ENCODE measurements around the gene IKZF3.
"Not testable (repeated sequence)": the region's sequence is repeated elsewhere in the genome, so short reads cannot be mapped to it uniquely, and the experiment has no call there.

Gene IKZF3

DNA sequence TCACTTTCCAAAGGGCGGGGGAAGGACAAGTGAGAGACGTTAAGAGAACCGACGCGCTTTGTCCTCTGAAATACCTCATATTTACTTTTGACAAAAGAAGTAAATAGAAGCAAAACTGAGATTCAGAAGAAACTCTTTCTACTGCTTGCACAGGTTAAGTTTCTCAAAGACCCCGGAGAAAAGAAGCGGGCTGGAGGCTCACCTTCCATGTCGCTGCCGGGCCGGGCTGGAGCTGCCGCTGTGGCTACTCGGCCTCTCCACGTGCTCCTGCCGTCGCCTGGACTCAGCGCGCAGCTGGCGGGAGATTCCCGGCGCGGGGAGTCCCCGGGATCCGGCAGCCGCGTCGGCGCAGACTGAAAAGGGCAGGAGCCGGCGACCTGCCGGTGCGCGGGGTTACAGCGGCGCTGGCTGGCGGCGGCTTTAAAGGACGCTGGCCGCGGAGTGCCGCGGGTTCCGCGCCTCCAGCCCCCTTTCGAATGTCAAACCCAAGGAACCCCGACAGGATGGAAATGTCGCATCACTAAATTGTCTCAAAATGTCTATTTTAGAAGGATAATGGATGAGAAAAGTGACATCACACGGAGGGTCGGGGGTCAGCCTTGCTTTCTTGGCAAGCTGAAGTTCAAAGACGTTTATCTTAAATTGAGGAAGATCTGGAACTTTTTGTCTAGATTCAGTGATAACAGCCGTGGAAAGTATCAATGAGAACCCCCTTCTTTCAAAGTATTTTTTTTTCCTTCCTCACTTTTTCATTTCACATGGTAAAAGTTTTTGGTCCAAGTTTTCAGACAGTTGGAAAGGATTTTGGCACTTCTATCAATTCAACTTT, at the start of gene IKZF3:
TSS of gene IKZF3 (minus strand) at position 395 of the 829 bp plus-strand sequence. CDS start at position 209, 186 bp downstream.
- DNase-seq, result peak; percentile 54

DNA sequence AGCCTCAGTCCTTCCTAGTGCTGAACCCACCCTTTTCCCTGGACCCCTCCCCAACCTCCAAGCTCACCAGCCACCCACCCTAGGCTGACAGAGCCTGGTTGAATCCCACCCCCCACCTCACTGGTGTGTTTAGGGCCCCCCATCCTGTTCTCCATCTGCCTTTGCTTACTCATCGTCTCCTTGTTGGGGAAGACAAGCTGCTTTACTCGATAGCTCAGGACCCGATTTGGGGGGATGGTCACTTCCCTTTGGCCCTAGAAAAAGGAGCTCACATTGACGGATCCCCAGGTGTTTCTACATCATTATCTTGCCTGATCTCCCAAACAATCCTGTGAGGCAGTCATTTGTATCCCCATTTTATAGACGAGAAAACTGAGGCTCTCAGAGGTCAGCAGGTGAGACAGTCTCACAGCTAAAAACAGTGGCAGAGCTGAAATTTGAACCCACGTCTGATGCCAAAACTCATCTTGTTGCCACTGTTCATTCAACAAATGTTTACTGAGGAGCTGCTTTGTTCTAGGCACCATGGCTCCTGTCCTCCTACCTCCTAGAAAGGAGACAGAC, 44.8 kb upstream of the IKZF3 start:
- DNase-seq, result no peak

DNA sequence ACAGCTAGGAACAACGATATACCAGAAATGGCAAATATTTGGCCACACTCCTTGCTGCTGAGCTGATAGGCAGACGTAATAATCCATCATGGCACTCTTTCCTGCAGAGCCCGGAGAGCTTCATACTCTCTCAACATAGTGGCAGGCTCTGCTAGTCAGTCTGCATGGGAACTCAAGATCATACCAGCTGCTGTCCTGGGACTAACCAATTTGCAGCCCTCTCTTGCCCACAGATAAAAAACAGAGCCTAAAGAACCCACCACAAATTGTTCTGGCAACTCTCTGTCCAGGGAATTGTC, 40.8 kb upstream of the IKZF3 start:
- no peak for DNase-seq

DNA sequence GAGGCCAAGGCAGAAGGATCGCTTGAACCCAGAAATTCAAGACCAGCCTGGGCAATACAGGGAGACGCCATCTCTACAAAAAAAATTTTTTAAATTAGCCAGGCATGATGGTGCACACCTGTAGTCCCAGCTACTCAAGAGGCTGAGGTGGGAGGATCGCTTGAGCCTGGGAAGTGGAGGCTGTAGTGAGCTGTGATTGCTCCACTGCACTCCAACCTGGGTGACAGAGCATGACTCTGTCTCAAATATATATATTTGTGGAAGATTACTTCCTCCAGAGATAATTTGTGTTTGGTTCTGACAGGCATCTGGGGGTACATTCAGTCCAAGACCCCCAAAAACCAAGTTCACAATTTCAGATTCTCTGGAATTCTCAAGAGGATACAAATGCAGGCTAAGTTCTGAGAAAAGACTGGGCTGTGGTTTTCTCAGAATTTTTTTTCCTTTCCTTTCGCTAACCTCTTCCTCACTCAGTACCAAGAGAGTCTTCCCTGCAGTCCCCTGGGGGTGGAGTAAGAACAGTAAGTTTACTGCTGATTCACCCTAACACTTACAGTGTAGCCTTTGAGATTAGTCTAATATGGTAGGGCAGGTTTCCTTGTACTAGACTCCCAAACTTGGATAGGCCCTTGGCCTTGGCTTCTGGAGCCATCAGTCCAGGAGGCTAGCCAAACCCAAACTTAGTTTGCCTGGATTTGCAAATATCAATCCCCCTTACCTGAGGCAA, 39.2 kb upstream of the IKZF3 start:
- DNase-seq, result no peak

DNA sequence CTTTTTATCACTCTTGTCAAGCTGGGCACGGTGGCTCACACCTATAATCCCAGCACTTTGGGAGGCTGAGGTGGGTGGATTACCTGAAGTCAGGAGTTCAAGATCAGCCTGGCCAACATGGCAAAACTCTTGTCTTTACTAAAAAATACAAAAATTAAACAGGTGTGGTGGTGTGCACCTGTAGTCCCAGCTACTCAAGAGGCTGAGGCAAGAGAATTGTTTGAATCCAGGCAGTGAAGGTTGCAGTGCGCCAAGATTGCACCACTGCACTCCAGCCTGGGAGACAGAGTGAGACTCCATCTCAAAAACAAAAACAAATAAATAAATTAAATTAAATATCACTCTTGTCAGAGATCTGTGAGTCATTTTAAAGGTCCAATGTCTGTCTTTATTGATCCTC, 37.9 kb upstream of the IKZF3 start:
- not testable (repeated sequence) for DNase-seq

DNA sequence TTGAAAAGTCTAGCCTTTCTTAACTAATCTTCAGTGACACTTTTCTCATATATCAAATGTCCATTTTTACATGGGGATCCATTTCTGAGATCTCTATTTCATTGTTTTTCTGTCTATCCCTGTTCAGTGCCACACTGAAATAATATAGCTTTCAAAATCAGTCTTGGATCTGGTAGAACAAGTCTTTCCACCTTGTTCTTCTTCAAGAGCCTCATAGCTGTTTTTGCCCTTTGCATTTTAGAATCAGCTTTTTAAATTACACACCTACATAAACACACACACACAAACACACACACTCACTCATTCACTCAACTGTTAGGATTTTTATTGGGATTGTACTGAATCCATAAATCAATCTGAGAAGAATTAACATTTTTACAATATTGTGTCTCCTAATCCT, 35.1 kb upstream of the IKZF3 start:
- no peak for DNase-seq

DNA sequence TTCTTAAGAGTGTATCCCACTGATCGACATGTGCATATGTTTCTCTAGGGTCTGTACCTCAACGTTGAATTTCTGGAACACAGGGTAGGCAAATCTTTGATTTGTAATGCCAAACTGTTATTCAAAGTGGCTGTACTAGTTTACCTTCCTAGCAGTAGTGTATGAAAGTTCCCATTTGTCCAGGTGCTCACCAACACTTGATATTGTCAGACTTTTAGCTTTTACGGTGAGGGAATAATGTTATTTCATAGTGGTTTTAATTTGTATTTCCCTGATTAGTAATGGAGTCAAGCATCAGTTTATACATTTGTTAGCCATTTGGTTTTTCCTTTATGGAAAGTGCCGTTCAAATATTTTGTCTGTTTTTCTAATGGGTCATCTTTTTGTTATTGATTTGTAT, 34.0 kb upstream of the IKZF3 start:
- no peak for DNase-seq

DNA sequence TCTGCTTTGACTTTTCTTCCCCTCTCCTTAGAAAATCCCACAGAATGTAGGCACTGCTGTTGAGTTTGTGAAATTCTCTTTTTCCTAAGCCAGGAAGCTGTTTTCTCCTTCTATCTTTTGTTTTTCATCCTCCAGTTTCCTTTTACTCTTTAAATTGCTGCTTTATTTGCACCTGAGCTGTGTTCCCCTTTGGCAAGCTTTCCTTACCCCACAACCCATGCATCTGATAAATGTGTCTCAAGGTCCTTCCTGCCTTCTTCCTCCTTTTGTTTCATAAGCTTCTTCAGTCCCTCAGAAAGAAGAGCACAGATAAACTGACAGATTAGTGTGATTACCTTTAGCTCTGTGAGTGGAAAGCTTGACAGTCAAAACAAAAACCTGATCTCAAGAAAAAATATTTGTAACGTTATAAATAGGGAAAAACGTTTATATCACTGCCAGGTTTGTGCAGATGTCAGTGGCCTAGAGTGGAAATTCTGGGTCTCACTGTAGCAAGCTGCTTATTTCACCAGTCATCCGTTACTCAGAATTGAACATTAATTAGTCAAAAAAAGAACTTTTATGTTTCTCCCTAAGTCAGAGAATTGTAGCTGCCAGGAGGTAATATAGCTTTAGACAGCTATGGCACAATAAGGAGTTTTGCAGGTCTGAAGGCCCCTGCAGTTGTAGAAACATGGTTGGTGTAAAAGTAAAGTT, 30.7 kb upstream of the IKZF3 start:
- no peak for DNase-seq

DNA sequence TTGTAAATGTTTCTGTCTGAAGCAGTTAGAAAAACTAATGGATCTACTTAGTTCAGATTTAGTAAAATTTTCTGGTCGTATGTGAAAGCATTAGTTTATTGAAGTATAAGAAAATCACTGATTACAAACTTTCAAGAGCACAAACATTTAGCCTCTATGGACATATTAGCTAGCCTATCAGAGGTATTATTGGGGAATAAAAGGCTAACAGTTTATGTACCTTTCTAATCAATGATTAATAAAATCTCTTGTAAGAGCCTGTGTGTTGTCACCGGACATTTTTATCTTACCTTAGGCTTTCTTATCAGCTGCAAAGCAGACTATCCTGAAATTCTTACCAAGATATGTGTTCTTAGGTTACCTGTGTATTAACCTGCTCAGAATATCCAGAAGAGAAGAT, 25.1 kb upstream of the IKZF3 start:
- no peak for DNase-seq

DNA sequence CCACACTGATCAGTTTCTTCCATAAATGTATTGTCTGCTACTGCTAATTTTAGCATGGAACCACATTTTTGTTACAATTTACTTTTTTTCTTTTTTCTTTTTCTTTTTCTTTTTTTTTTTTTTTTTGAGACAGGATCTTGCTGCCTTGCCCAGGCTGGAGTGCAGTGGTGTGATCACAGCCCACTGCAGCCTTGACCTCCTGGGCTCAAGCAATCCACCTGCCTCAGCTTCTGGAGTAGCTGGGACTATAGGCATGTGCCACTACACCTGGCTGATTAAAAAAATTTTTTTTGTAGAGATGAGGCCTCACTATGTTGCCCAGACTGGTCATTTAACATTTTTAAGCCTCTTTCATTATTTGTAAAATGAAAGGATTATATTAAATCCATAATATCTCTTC, 23.0 kb upstream of the IKZF3 start:
- no peak for DNase-seq

DNA sequence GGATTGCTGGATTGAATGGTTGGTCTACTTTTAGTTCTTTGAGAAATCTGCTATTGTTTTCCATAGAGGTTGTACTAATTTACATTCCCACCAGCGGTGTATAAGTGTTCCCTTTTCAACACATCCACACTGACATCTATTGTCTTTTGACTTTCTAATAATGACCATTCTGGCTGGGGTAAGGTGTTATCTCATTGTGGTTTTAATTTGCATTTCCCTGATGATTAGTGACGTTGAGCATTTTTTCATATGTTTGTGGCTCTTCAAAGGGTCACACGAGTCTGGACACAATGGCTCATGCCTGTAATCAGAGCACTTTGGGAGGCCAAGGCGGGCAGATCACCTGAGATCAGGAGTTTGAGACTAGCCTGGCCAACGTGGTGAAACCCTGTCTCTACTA, 22.0 kb upstream of the IKZF3 start:
- DNase-seq, result not testable (repeated sequence)

DNA sequence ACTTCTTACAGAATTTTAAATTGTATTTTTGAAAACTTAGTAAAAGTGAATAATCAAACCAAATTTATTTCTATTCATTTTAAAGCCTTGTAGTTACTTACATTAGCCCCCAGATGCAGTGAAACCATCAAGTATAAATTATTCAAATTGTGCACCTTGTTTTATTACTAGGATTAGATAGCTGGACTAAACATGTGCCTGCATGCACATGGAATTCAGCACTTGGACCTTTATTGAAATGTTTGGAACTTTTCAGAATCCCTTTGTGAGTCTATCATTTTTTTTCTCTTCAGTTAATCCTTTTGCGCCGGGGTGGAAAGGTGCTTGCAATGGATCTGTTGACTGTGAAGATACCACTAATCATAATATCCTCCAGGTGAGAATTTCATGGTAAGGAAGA, 8.6 kb upstream of the IKZF3 start:
- DNase-seq, result no peak

DNA sequence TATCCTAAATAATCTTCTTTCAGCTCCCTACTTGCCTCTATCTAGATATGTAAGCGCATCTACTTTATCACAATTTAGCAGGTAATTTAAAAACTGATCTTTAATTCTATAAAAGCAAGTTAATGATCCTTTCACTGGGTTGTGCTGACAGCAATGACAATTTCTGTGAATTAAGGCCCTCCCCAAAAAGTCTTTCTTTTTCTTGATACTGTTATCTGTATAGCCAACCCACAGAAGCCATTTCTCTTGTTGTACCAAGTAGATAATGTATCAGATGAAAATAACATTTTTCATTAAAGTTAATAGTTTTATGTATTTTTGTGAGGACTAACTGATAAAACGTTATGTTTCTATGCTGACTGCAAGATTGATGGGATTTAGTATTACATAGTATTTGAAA, 7.7 kb upstream of the IKZF3 start:
- no peak for DNase-seq

DNA sequence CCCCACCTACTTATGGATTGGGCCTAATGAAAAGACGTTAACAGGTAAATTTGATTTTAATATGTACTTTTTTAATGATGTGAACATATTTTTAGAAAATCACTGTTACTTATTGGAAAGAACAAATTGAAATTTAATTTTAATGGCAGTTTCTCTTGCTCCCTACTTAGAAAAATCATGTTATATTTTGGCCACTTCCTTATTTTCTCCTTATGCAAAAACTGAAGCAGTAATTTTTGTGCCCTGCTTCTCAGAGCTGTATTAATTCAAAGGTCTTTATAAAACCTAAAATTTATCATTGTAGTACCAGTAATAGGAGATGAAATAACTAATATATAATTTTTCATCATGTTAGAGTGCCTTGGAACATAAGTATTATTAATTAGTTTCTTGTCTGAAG, 6.7 kb upstream of the IKZF3 start:
- no peak for DNase-seq

DNA sequence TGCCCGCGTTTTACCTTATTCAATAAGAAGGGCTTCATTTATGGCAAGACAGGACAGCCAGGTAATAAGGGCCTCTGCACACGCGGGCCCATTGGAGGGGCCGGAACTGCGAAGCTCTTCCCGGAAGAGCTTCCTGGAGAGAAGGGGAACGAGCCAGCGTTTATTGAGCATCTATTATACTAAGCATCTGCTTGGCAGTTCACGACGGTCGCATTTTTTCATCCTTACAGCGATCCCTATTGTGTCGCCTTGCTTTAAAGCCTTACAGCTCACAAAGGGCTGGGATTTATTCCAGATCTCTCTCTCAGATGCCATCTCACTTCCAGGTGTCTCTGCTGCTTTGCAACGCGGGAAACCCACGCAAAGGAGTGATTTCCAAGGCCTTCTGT, 4.4 kb upstream of the IKZF3 start:
- DNase-seq, result no peak

DNA sequence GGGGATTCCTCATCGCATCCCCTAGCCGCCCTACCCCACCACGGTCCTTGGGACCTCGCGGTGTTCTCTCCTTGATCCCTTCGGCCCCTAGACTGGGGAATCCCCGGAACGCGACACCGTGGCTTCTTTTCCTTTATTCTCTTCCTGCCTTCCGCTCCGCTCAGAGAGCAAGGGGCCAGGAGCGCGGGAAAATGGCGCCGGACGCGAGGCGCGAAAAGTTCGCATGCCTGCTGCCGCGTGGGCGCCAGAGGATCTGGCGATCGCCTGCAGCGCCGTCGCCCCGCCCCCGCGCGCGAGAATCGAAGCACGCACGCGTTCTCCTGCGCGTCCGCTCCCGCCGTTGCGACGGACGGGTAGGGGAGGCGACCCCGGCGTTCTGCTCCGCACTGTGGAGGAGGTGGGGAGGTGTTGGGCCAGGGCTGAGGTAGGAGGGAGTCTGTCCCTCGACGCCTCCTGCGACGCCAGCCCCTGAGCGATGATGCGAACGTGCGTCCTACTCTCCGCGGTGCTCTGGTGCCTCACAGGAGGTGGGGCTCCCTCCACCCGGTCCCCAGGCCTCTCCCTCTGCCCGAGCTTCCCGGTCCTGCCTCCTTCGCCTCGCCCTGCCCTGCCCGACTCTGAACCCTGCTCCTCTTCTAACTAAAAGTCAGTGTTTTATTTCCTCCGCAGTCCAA, 3.9 kb upstream of the IKZF3 start, which contains the start of gene ZPBP2:
TSS of gene ZPBP2 (plus strand) at position 323 of the 674 bp plus-strand sequence. CDS start at position 476, 153 bp downstream.
- no peak for DNase-seq

DNA sequence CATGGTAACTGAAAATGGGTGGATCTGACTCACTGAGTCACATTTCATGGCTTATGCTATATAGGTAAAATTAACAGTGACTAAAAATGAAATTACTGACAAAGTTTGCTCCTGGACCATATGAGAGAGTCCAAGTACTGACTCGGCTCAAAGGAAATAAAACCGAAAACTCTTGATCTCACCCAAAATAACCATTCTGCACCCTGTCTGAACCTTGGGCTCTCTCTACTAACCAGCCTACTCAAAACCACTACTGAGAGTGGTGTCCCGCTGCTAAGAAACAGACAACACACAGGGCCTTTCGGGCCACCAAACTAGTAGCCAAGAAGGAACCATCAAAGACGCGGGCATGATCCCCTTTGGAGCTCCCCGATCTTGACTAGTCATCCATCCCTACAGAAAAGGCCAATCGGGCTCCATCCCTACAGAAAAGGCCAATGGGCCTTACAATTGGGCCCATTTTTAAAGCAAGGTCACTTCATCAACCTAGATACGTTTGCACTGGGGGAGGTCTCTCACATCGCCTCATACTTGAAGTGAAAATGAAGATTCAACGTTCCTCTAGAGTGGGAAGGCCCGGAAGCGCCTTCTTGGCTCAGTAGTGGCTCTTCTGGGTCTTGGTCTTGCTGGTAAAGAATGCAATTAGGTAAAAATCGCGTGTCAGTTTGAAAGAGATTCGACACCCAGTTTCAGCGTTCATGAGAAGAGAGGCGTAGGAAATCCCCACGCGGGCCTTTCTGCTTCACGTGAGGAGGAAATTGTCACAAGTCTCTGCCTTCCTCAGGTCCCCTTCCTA, 3.2 kb upstream of the IKZF3 start:
- no peak for DNase-seq

DNA sequence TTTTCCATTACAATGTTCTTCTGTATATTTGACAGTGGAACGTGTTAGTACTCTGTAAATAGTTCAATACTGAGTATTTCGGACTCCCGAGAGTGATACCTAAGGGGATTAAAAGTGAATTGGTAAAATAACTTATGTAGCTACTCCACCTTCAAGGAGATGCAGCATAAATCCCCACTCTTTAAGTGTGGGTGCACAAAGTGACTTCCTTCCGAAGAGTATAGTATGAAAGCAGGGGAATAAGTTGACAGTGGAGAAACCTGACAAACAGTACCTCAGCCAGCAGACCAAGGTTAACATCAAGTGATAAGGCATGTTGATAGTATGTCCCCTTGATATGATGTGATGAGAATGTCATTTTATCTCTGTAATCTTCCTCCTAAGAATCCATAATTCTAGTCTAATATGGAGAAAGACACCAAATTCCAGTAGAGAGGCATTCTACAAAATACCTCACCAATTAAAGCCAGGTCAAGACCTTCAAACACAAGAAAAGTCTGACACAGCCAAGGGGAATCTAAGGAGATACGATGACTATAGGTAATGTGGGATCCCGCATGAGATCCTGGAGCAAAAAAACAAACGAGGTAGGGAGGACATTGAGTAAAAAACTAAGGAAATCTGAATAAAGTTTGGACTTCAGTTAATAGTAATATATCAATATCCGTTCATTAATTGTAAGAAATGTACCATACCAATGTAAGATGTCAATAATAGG, 2.1 kb upstream of the IKZF3 start:
- DNase-seq, result no peak

DNA sequence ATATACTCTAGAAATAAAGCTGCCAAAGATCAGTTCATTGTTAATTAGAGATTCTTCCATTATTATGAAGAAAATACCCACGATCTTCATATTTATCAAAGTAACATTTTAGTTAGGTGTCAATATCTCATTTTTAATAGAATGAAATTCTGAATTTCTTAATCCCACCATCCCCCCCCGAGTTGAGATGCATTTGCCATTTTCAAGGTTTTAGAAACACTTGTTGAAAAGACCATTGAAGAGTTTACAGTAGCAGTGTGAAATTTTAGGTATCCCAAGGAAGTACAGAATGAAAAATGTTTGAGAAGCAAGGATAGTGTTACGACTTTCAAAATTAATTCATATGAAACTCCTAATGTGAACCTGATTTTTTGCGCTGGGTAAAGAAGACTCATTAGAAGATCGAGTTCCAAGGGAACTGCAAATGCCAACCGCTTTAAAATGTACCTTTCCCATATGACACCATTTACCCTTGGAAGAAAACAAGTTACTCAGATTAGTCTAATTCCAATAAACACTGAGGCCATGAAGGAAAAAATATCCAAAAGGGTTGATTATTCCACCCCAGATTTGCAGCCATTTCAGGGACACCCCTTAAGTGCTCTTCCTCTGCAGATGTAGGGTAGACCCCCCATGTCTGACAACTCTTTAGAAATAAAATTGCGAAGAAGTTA, 731 bp downstream of the IKZF3 start:
- DNase-seq, result no peak

DNA sequence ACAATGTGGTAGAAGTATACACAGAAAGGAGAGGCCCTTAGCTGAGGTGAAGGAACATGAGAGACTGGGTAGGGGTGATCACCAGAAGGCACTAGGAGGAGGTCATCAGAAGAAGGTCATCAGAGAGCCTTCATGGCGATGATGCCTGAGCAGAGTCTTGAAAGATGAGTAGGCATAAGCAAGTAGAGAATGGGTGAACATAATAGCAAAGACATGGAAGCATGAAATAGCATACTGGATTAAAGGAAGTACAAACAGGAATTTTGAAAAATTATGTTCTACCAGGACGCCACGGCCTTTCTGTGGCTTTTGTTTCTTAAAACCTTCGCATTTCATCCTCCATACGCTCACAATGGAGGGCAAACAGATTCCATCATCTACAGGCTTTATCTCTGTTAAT, 2.9 kb downstream of the IKZF3 start:
- DNase-seq, result no peak

Data from NCI-H1417 treated with DMSO at 0.1 percent for 48 hours (cell line).